Lung (tissue), 12 donors: ENCODE measurements around the gene PGLYRP3. TPM values are rescaled to one million over a fixed set of nuclear protein-coding genes. Genes with fewer than 3 reads are reported as not detected.

Experiments used
- ATAC-seq: fragments of 200-7000 bp; cut with Tn5 transposase; one replicate; pipeline ENCODE4 v1.9.1; 2020; ENCODE audit warnings: moderate number of reproducible peaks; ENCODE audit not compliant: insufficient read depth, low FRiP score
- DNase-seq, 3 donors: peaks; one replicate each; pipeline ENCODE4 v3.0.0-alpha.2; 2013 to 2017
- H3K27ac ChIP-seq, 2 donors: one replicate each; pipeline ENCODE4 v1.5.1; 2013; ENCODE audit warnings: mild to moderate bottlenecking in 2 of 2, moderate library complexity in 2 of 2, control low read depth in 1 of 2, inconsistent platforms in 1 of 2, low read depth in 1 of 2, low read length in 1 of 2
- H3K27me3 ChIP-seq, 3 donors: one replicate each; pipeline ENCODE4 v1.5.1; 2013; ENCODE audit warnings: low read length in 2 of 3; ENCODE audit not compliant: control insufficient read depth in 3 of 3, insufficient read depth in 3 of 3
- H3K36me3 ChIP-seq, 4 donors: one replicate each; pipeline ENCODE4 v1.5.1; 2013; ENCODE audit warnings: low read length in 4 of 4, mild to moderate bottlenecking in 1 of 4, moderate library complexity in 1 of 4; ENCODE audit not compliant: control insufficient read depth in 4 of 4, insufficient read depth in 4 of 4
- H3K4me1 ChIP-seq, 5 donors: one replicate each; pipeline ENCODE4 v1.5.1; 2013; ENCODE audit warnings: low read length in 5 of 5, mild to moderate bottlenecking in 2 of 5, moderate library complexity in 1 of 5; ENCODE audit not compliant: control insufficient read depth in 5 of 5, insufficient read depth in 5 of 5
- H3K4me3 ChIP-seq: one replicate; pipeline ENCODE4 v1.5.1; 2013; ENCODE audit warnings: mild to moderate bottlenecking, control low read depth, moderate library complexity
- H3K9ac ChIP-seq, 2 donors: one replicate each; pipeline ENCODE4 v1.5.1; 2013; ENCODE audit warnings: low read length in 2 of 2, control low read depth in 1 of 2; ENCODE audit not compliant: insufficient read depth in 1 of 2
- H3K9me3 ChIP-seq, 4 donors: one replicate each; pipeline ENCODE4 v1.5.1; 2013; ENCODE audit warnings: low read length in 3 of 4, mild to moderate bottlenecking in 1 of 4, moderate library complexity in 1 of 4; ENCODE audit not compliant: control insufficient read depth in 4 of 4, insufficient read depth in 3 of 4
- WGBS, 2 donors: extraction: QIAGEN DNeasy Blood & Tissue Kit; methylation state at CpG; one replicate each; pipeline ENCODE4 v1.1.7; 2013; 5-methylcytosine and 5-hydroxymethylcytosine counted together
- polyA plus RNA-seq, 2 donors: library from polyadenylated mRNA; stranded (reverse); fragments of 200-250 nt; gene quantifications; one replicate each; pipeline ENCODE4 v1.2.1, GENCODE V29; 2013
- total RNA-seq, 2 donors: library from RNA; depleted of rRNA in 1 of 2; stranded (reverse); fragments of >200 nt in 1 of 2; gene quantifications; one replicate each; pipeline ENCODE4 v1.2.1, GENCODE V29; 2014 to 2021
- TF ChIP-seq, protein P1 (sequence below): IDR thresholded peaks from 2 replicates; pipeline ENCODE4 v1.5.1; 2012; ENCODE audit warnings: mild to moderate bottlenecking; ENCODE audit errors: control extremely low read depth, extremely low read depth
- donor health status: control.
- donor health status: control.
- donor health status: Bipolar disorder and iron deficiency.
- donor health status: healthy.
- donor health status: DM: yes; HTN: yes; CAD: no.

The PGLYRP3 gene
- total and polyA plus RNA-seq, 4 donors: not detected

DNA sequence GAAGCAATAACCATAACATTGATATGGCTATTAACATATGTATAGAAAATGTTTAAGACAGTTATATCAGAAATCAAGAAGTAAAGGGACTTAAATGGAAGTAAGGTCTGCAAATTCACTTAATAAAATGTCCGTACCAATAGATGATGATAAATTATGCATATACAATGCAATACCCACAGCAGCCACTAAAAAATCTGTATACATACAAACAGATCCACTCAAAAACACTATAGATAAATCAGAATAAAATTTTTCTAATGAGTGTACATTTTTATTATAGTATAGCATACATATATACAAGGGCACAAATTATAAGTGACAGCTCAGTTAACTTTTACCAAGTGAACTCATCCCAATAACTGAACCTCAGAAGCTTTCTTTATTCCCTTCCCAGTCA is 47.3 kb downstream of the PGLYRP3 start:
- Histone ChIP-seq H3K4me3 (no peak overlapping the region), H3K27me3 (peaks cover 0 to 45% (median 34%) of the 10 kb centered on the region in 3 donors), H3K36me3 (no peaks in the 10 kb centered on the region), H3K27ac (no peak overlapping the region), H3K9me3 (no peaks in the 10 kb centered on the region), H3K4me1 (peaks cover 0 to 5% (median 0%) of the 10 kb centered on the region in 5 donors), H3K9ac (no peak overlapping the region)
- DNase-seq: no peak
- 83 to 100% methylated on average over 1 of the region's 1 CpG for WGBS, 2 donors
- no peak for ATAC-seq
- TF ChIP-seq, protein P1, sequence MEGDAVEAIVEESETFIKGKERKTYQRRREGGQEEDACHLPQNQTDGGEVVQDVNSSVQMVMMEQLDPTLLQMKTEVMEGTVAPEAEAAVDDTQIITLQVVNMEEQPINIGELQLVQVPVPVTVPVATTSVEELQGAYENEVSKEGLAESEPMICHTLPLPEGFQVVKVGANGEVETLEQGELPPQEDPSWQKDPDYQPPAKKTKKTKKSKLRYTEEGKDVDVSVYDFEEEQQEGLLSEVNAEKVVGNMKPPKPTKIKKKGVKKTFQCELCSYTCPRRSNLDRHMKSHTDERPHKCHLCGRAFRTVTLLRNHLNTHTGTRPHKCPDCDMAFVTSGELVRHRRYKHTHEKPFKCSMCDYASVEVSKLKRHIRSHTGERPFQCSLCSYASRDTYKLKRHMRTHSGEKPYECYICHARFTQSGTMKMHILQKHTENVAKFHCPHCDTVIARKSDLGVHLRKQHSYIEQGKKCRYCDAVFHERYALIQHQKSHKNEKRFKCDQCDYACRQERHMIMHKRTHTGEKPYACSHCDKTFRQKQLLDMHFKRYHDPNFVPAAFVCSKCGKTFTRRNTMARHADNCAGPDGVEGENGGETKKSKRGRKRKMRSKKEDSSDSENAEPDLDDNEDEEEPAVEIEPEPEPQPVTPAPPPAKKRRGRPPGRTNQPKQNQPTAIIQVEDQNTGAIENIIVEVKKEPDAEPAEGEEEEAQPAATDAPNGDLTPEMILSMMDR: no peak

DNA sequence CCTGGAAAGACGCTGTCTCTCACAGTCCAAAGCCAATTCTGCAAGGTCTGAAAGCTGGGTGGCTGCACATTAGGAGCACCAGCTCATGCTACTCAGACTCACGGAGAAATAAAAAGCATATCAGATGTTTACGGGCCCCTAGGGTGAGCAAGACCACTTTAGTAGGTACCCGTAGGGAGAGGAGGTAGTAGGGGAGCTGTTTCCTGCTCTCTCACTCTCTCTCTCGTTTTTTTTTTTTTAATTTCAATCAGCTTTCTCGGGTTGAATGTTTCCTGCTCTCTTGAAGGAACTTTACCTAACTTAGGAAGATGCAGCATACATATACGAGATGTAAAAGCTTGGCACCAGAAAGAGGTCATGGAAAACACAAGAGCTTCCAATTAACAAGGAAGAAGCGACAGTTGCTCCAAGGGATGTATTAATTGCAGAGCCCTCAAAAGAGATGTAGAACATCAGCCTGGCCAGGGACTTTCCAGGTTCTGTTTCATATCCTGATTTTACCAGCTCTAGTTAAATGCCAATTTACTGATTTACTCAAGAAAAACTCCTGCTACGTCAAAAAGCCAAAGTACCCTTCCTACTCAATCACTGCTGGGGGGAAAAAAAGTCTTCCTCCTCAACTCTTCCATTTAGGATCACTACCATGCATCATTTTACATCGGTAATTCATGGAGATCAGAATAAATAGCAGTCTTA is 50.1 kb downstream of the PGLYRP3 start:
- H3K36me3 ChIP-seq: no peaks in the 10 kb centered on the region
- no peak overlapping the region for H3K4me3 ChIP-seq
- TF ChIP-seq, protein P1: no peak
- DNase-seq (no peak), ATAC-seq (no peak)
- H3K4me1 ChIP-seq: peaks cover 0 to 5% (median 0%) of the 10 kb centered on the region in 5 donors
- peaks cover 0 to 61% (median 45%) of the 10 kb centered on the region in 3 donors for H3K27me3 ChIP-seq
- no peaks in the 10 kb centered on the region for H3K9me3 ChIP-seq
- H3K27ac ChIP-seq: no peak overlapping the region
- H3K9ac ChIP-seq: no peak overlapping the region
- 48 to 50% methylated on average over 10 of the region's 10 CpGs for WGBS, 2 donors

DNA sequence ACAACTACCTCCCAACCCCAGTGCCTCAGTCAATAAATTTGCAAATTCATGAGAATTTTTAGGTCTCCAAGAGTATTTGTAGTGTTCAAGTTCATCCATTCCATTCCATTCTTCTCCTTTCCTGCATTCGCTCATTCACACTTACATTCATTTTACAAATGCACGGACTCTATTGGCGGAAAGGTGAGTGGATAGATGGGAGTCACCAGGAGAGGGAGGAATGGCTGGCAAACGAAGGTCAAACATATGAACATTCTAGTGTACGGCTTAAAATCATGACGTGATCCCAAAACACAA is 50.7 kb downstream of the PGLYRP3 start:
- TF ChIP-seq, protein P1: no peak
- no peak overlapping the region for H3K27ac ChIP-seq
- 59 to 74% methylated on average over 6 of the region's 6 CpGs for WGBS, 2 donors
- H3K27me3 ChIP-seq: peaks cover 0 to 61% (median 45%) of the 10 kb centered on the region in 3 donors
- DNase-seq (peak in 1 of 3 donors; percentile 1), ATAC-seq (no peak)
- no peak overlapping the region for H3K9ac ChIP-seq
- H3K4me1 ChIP-seq: peaks cover 0 to 5% (median 0%) of the 10 kb centered on the region in 5 donors
- no peaks in the 10 kb centered on the region for H3K36me3 ChIP-seq
- H3K9me3 ChIP-seq: no peaks in the 10 kb centered on the region
- H3K4me3 ChIP-seq: no peak overlapping the region
